Memory B cell (primary cell): ENCODE measurements around the gene MRTFA.
A peak's percentile ranks its signal among the peaks of the same experiment; 100 is the strongest.

Experiments
- ATAC-seq: fragments of 150-1000 bp; cut with Tn5 transposase; 2 replicates; pipeline ENCODE4 v1.10.0; 2021; ENCODE audit warnings: low read depth, mild to moderate bottlenecking, moderate library complexity
- DNase-seq, 2 donors: peaks; one replicate each; pipeline ENCODE4 v3.0.0; 2022; ENCODE audit warnings: low spot score in 2 of 2
- H3K27ac Mint-ChIP-seq: one replicate; pipeline ENCODE4 v1.8.0; 2022; ENCODE audit warnings: mild to moderate bottlenecking, moderate library complexity, mixed read lengths
- H3K27me3 Mint-ChIP-seq: one replicate; pipeline ENCODE4 v1.8.0; 2022; ENCODE audit warnings: mixed read lengths
- H3K36me3 Mint-ChIP-seq: one replicate; pipeline ENCODE4 v1.8.0; 2022; ENCODE audit warnings: mild to moderate bottlenecking, mixed read lengths
- H3K4me1 Mint-ChIP-seq: one replicate; pipeline ENCODE4 v1.8.0; 2022; ENCODE audit warnings: mixed read lengths
- H3K4me3 Mint-ChIP-seq: one replicate; pipeline ENCODE4 v1.8.0; 2022; ENCODE audit warnings: mild to moderate bottlenecking, moderate library complexity, mixed read lengths
- H3K9me3 Mint-ChIP-seq: one replicate; pipeline ENCODE4 v1.8.0; 2022; ENCODE audit warnings: mixed read lengths

Gene MRTFA

GRCh38 chr22:40368016-40368415, 268.5 kb downstream of the MRTFA start:
- H3K4me1 Mint-ChIP-seq: peaks cover 7% of the 10 kb centered on the region
- peaks cover 21% of the 10 kb centered on the region for H3K36me3 Mint-ChIP-seq
- H3K9me3 Mint-ChIP-seq: no peaks in the 10 kb centered on the region
- no peaks in the 10 kb centered on the region for H3K27me3 Mint-ChIP-seq
- DNase-seq (no peak), ATAC-seq (no peak)
- no peak overlapping the region for H3K27ac Mint-ChIP-seq
- H3K4me3 Mint-ChIP-seq: no peak overlapping the region

- Mint-ChIP-seq H3K36me3 (peaks cover 28% of the 10 kb centered on the region), H3K27ac (no peak overlapping the region)
- ATAC-seq: no peak
Measured at GRCh38 chr22:40367342-40367741, 269.2 kb downstream of the MRTFA start.

GRCh38 chr22:40366068-40366467, 270.5 kb downstream of the MRTFA start:
- no peak for ATAC-seq
- Mint-ChIP-seq H3K4me3 (no peak overlapping the region), H3K27ac (peak overlapping the region; percentile 16), H3K27me3 (no peaks in the 10 kb centered on the region), H3K4me1 (peaks cover 4% of the 10 kb centered on the region), H3K36me3 (peaks cover 38% of the 10 kb centered on the region), H3K9me3 (no peaks in the 10 kb centered on the region)
- no peak for DNase-seq

More at GRCh38 chr22:40367342-40367741, 269.2 kb downstream of the MRTFA start:
- Mint-ChIP-seq H3K4me3 (no peak overlapping the region), H3K27me3 (no peaks in the 10 kb centered on the region), H3K9me3 (no peaks in the 10 kb centered on the region), H3K4me1 (peaks cover 7% of the 10 kb centered on the region)
- no peak for DNase-seq

- no peaks in the 10 kb centered on the region for H3K9me3 Mint-ChIP-seq
- H3K4me1 Mint-ChIP-seq: peaks cover 2% of the 10 kb centered on the region
Measured at GRCh38 chr22:40364431-40364830, 272.1 kb downstream of the MRTFA start.

GRCh38 chr22:40363059-40363458, 273.5 kb downstream of the MRTFA start:
- Mint-ChIP-seq H3K4me3 (no peak overlapping the region), H3K36me3 (peaks cover 39% of the 10 kb centered on the region), H3K9me3 (no peaks in the 10 kb centered on the region), H3K4me1 (peaks cover 2% of the 10 kb centered on the region), H3K27me3 (no peaks in the 10 kb centered on the region), H3K27ac (no peak overlapping the region)
- DNase-seq: no peak
- no peak for ATAC-seq

More at GRCh38 chr22:40364431-40364830, 272.1 kb downstream of the MRTFA start:
- H3K4me3 Mint-ChIP-seq: no peak overlapping the region
- no peak for DNase-seq
- no peak for ATAC-seq
- no peaks in the 10 kb centered on the region for H3K27me3 Mint-ChIP-seq
- peak overlapping the region; percentile 10 for H3K27ac Mint-ChIP-seq
- H3K36me3 Mint-ChIP-seq: peaks cover 39% of the 10 kb centered on the region

GRCh38 chr22:40361100-40361499, 275.4 kb downstream of the MRTFA start:
- Mint-ChIP-seq H3K4me3 (no peak overlapping the region), H3K27ac (peak overlapping the region; percentile 4), H3K27me3 (no peaks in the 10 kb centered on the region), H3K36me3 (peaks cover 38% of the 10 kb centered on the region), H3K9me3 (no peaks in the 10 kb centered on the region), H3K4me1 (peaks cover 2% of the 10 kb centered on the region)
- DNase-seq (no peak), ATAC-seq (no peak)
